Mucosa of rectum (tissue), 2 donors: ENCODE measurements around the gene DHX8.
A peak's percentile ranks its signal among the peaks of the same experiment; 100 is the strongest.
"Not testable (repeated sequence)": the region's sequence is repeated elsewhere in the genome, so short reads cannot be mapped to it uniquely, and the experiment has no call there.

Source experiments
- H3K27ac ChIP-seq, 2 donors: one replicate each; pipeline ENCODE4 v1.7.0; 2013; ENCODE audit warnings: inconsistent platforms in 2 of 2, low read depth in 2 of 2, low read length in 2 of 2
- H3K27me3 ChIP-seq, 2 donors: one replicate each; pipeline ENCODE4 v1.7.0; 2013; ENCODE audit warnings: low read length in 2 of 2; ENCODE audit not compliant: control insufficient read depth in 2 of 2, insufficient read depth in 2 of 2
- H3K36me3 ChIP-seq, 2 donors: one replicate each; pipeline ENCODE4 v1.7.0; 2013; ENCODE audit warnings: low read length in 2 of 2; ENCODE audit not compliant: control insufficient read depth in 2 of 2, insufficient read depth in 2 of 2
- H3K4me1 ChIP-seq, 2 donors: one replicate each; pipeline ENCODE4 v1.7.0; 2013; ENCODE audit warnings: low read length in 2 of 2, mild to moderate bottlenecking in 1 of 2; ENCODE audit not compliant: control insufficient read depth in 2 of 2, insufficient read depth in 2 of 2
- H3K4me3 ChIP-seq, 2 donors: one replicate each; pipeline ENCODE4 v1.7.0; 2013; ENCODE audit warnings: low read length in 2 of 2
- H3K9ac ChIP-seq, 2 donors: one replicate each; pipeline ENCODE4 v1.7.0; 2013; ENCODE audit warnings: low read length in 2 of 2, low read depth in 1 of 2, mild to moderate bottlenecking in 1 of 2
- H3K9me3 ChIP-seq, 2 donors: one replicate each; pipeline ENCODE4 v1.7.0; 2013; ENCODE audit warnings: low read length in 2 of 2; ENCODE audit not compliant: control insufficient read depth in 2 of 2
- donor health status: healthy.
- donor health status: Normal muscosa, but diverticular disease.

DHX8 gene

DNA sequence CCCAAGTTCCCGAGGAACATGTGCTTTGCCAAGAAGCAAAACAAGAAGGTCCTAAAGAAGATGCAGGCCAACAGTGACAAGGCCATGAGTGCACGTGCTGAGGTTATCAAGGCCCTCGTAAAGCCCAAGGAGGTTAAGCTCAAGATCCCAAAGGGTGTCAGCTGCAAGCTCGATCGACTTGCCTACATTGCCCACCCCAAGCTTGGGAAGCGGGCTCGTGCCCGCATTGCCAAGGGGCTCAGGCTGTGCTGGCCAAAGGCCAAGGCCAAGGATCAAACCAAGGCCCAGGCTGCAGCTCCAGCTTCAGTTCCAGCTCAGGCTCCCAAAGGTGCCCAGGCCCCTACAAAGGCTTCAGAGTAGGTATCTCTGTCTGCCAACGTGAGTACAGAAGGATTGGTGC lies 7.5 kb upstream of the DHX8 start:
- H3K27ac ChIP-seq, H3K4me1 ChIP-seq: not testable (repeated sequence)

GRCh38 chr17:43477832-43478634 lies 5.7 kb upstream of the DHX8 start:
- Histone ChIP-seq H3K9ac (no peak overlapping the region), H3K9me3 (no peaks in the 10 kb centered on the region), H3K27ac (no peak overlapping the region), H3K4me1 (peaks cover 0 to 3% of the 10 kb centered on the region in 2 donors), H3K36me3 (no peaks in the 10 kb centered on the region), H3K4me3 (no peak overlapping the region), H3K27me3 (no peaks in the 10 kb centered on the region)

More for the DNA sequence above, 7.5 kb upstream of the DHX8 start:
- H3K27me3 ChIP-seq, H3K36me3 ChIP-seq, H3K4me3 ChIP-seq, H3K9ac ChIP-seq, H3K9me3 ChIP-seq: not testable (repeated sequence)

- no peak overlapping the region for H3K4me3 ChIP-seq
- H3K27me3 ChIP-seq: no peaks in the 10 kb centered on the region
- H3K27ac ChIP-seq: no peak overlapping the region
- H3K9ac ChIP-seq: no peak overlapping the region
- H3K4me1 ChIP-seq: peaks cover 10 to 12% of the 10 kb centered on the region in 2 donors
- H3K36me3 ChIP-seq: no peaks in the 10 kb centered on the region
- no peaks in the 10 kb centered on the region for H3K9me3 ChIP-seq
Observed at GRCh38 chr17:43479948-43480347, 3.8 kb upstream of the DHX8 start.

DNA sequence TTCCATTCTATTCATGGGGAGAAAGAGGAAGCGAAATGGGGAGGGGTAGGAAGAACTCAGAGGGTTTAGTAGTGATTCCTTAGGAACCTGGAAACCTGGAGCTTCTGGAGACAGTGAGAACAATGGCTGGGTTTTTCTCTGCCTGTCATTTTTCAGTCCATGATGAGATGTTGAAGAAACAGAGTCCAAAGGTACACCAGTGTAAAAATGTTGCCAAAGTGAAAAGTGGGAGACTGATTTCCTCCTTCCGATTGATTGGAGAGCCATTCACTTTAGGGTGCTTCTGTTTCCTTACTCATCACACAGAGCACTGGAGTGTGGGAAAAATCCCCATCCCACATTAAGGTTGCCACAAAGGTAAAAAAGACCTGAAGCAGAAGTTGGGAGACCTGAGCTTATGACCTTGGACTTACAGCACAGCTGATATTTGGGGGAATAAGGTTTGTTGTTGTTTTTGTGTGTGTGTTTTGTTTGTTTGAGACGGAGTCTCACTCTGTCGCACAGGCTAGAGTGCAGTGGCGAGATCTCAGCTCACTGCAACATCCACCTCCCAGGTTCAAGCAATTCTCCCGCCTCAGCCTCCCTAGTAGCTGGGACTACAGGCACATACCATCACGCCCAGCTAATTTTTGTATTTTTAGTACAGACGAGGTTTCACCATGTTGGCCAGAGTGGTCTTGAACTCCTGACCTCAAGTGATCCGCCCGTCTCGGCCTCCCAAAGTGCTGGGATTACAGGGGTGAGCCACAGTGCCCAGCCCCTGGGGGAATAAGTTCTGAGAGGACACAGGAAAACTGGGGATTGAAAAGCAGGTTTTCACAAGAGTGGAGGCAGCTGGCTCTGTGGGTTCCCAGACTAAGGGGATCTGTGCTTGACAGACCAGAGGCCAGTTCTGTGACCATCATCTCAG lies 1.4 kb upstream of the DHX8 start:
- Histone ChIP-seq H3K27me3 (no peaks in the 10 kb centered on the region), H3K4me3 (no peak overlapping the region), H3K4me1 (peaks cover 15 to 19% of the 10 kb centered on the region in 2 donors), H3K9me3 (no peaks in the 10 kb centered on the region), H3K36me3 (no peaks in the 10 kb centered on the region), H3K27ac (no peak overlapping the region), H3K9ac (peak overlapping the region in 1 of 2 donors; percentile 62)

DNA sequence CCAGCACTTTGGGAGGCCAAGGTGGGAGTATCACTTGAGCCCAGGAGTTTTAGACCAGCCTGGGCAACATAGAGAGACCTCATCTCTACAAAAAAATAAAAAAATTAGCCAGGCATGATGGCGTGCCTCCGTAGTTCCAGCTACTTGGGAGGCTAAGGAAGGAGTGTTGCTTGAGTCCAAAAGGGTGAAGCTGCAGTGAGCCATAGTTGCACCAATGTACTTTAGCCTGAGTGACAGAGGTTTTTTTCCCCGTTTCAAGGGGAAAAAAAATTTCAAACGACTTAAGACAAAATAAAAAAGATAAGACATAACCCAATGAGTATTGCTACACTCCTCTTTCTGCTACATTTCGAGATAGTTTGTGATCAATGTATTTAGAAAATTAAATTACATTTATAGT lies 6.8 kb downstream of the DHX8 start:
- Histone ChIP-seq H3K27me3 (no peaks in the 10 kb centered on the region), H3K27ac (no peak overlapping the region), H3K9ac (no peak overlapping the region), H3K4me3 (no peak overlapping the region), H3K4me1 (no peaks in the 10 kb centered on the region), H3K9me3 (no peaks in the 10 kb centered on the region), H3K36me3 (peaks cover 41 to 46% of the 10 kb centered on the region in 2 donors)

- not testable (repeated sequence) for H3K4me1 ChIP-seq, H3K9ac ChIP-seq, H3K27ac ChIP-seq, H3K27me3 ChIP-seq, H3K9me3 ChIP-seq, H3K4me3 ChIP-seq
- peaks cover 57 to 67% of the 10 kb centered on the region in 2 donors for H3K36me3 ChIP-seq
Observed at GRCh38 chr17:43509440-43509839, 25.7 kb downstream of the DHX8 start.

GRCh38 chr17:43511199-43511598 lies 27.4 kb downstream of the DHX8 start:
- H3K27me3 ChIP-seq: not testable (repeated sequence)

DNA sequence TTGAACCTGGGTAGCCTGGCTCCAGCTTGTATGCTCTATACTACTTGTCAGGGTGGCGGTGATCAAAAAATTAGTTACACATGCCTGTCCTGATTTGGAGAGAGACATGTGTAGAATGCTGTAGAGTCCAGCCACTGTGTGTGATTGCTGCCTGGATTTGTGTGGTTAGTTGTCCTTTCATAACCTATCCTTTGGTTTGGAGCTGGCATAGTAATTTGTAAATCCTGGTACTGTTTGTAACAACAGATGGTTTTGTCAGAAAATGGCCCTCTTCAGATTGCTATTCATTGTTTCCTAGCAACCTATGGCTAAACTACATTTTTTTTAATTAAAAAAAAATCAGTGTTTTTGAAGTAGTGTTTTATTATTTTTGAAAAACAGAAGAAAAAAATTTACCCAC lies 31.9 kb downstream of the DHX8 start:
- no peaks in the 10 kb centered on the region for H3K27me3 ChIP-seq
- H3K4me3 ChIP-seq: no peak overlapping the region
- no peaks in the 10 kb centered on the region for H3K9me3 ChIP-seq
- no peak overlapping the region for H3K9ac ChIP-seq
- H3K36me3 ChIP-seq: peaks cover 59 to 69% of the 10 kb centered on the region in 2 donors
- H3K4me1 ChIP-seq: no peaks in the 10 kb centered on the region
- H3K27ac ChIP-seq: no peak overlapping the region

More at GRCh38 chr17:43511199-43511598, 27.4 kb downstream of the DHX8 start:
- H3K9me3 ChIP-seq, H3K27ac ChIP-seq, H3K4me3 ChIP-seq, H3K9ac ChIP-seq, H3K4me1 ChIP-seq: not testable (repeated sequence)
- H3K36me3 ChIP-seq: peaks cover 54 to 62% of the 10 kb centered on the region in 2 donors

GRCh38 chr17:43517161-43517560 lies 33.4 kb downstream of the DHX8 start:
- Histone ChIP-seq H3K4me1 (no peaks in the 10 kb centered on the region), H3K36me3 (peaks cover 66 to 75% of the 10 kb centered on the region in 2 donors), H3K27me3 (no peaks in the 10 kb centered on the region), H3K9ac (no peak overlapping the region), H3K27ac (no peak overlapping the region), H3K9me3 (no peaks in the 10 kb centered on the region), H3K4me3 (no peak overlapping the region)
